Spinal cord (tissue), 4 donors: ENCODE results near the gene CLDN20. TPM values are rescaled to one million over a fixed set of nuclear protein-coding genes. Genes with fewer than 3 reads are reported as not detected.

ENCODE experiments used
- polyA plus RNA-seq, 2 donors: library from polyadenylated mRNA; unstranded; fragments of 120-200 nt; gene quantifications; one replicate each; pipeline ENCODE4 v1.2.1, GENCODE V29; 2013; ENCODE audit not compliant: insufficient read length in 2 of 2
- total RNA-seq, 2 donors: library from RNA; depleted of rRNA in 1 of 2; stranded (reverse); fragments of 120-200 nt in 1 of 2; fragments of >200 nt in 1 of 2; gene quantifications; one replicate each; pipeline versions ENCODE4 v1.2.3 to v1.2.4, GENCODE V29; 2013 to 2014

Gene CLDN20
- total and polyA plus RNA-seq, 4 donors: 0.71 to 0.87 (median 0.79) TPM; not detected in 1

Other genes with a start within 250 kb of the CLDN20 start
- gene TFB1M, start 50.5 kb downstream of the CLDN20 start, total RNA-seq: 10 to 100 TPM; 20.4 to 20.8 TPM
- gene TFB1M, start 50.5 kb downstream of the CLDN20 start, polyA plus RNA-seq: 10 to 100 TPM; 13.6 to 17.0 TPM
- gene NOX3, start 191.8 kb downstream of the CLDN20 start, total RNA-seq: not detected
- not detected for gene NOX3, start 191.8 kb downstream of the CLDN20 start, polyA plus RNA-seq